HG03159 (cell line): ENCODE measurements around the gene CAPN9.
"Not testable (repeated sequence)": the region's sequence is repeated elsewhere in the genome, so short reads cannot be mapped to it uniquely, and the experiment has no call there.

ENCODE experiments used
- ATAC-seq: cut with Tn5 transposase; IDR thresholded peaks from one replicate; pipeline ENCODE4 v1.9.1; 2021; ENCODE audit warnings: mild to moderate bottlenecking, moderate library complexity; ENCODE audit not compliant: unreplicated experiment

CAPN9 gene

GRCh38 chr1:230844561-230844960, 97.4 kb downstream of the CAPN9 start:
- ATAC-seq = no peak

- ATAC-seq = not testable (repeated sequence)
Observed at GRCh38 chr1:230845184-230845583, 98.0 kb downstream of the CAPN9 start.

- ATAC-seq = no peak
Observed at GRCh38 chr1:230848235-230848634, 101.0 kb downstream of the CAPN9 start.

- ATAC-seq = no peak
Observed at GRCh38 chr1:230849451-230850224, 102.5 kb downstream of the CAPN9 start.

- no peak for ATAC-seq
Observed at GRCh38 chr1:230850547-230850946, 103.4 kb downstream of the CAPN9 start.

- no peak for ATAC-seq
Observed at GRCh38 chr1:230851291-230851691, 104.1 kb downstream of the CAPN9 start.
